ENCODE results near the gene SPOCK1.

Gene SPOCK1

GRCh38 chr5:137035480-137035878, 463.6 kb downstream of the SPOCK1 start:
- Histone ChIP-seq H3K4me1 (ENCODE audit: insufficient read depth, low read length) (no peaks in the 10 kb centered on the region), H3K27me3 (ENCODE audit: control insufficient read depth in 1 of 2, insufficient read depth in 2 of 2, low read length in 2 of 2) (no peaks in the 10 kb centered on the region), H3K9ac (ENCODE audit: low read length) (no peak overlapping the region), H3K4me3 (ENCODE audit: low read depth in 1 of 2, low read length in 2 of 2) (no peak overlapping the region), H3K36me3 (ENCODE audit: insufficient read depth, low read length) (no peaks in the 10 kb centered on the region), H3K9me3 (ENCODE audit: low read length) (no peaks in the 10 kb centered on the region), H3K27ac (ENCODE audit: low read depth, low read length) (no peak overlapping the region)

GRCh38 chr5:137034764-137035479, 464.2 kb downstream of the SPOCK1 start:
- no peaks in the 10 kb centered on the region for H3K9me3 ChIP-seq (ENCODE audit: low read length)
- no peak overlapping the region for H3K27ac ChIP-seq (ENCODE audit: low read depth, low read length)
- H3K9ac ChIP-seq (ENCODE audit: low read length) = no peak overlapping the region
- H3K4me1 ChIP-seq (ENCODE audit: insufficient read depth, low read length) = no peaks in the 10 kb centered on the region
- no peaks in the 10 kb centered on the region for H3K36me3 ChIP-seq (ENCODE audit: insufficient read depth, low read length)
- no peaks in the 10 kb centered on the region for H3K27me3 ChIP-seq (ENCODE audit: control insufficient read depth in 1 of 2, insufficient read depth in 2 of 2, low read length in 2 of 2)
- no peak overlapping the region for H3K4me3 ChIP-seq (ENCODE audit: low read depth in 1 of 2, low read length in 2 of 2)

- Histone ChIP-seq H3K27me3 (ENCODE audit: control insufficient read depth in 1 of 2, insufficient read depth in 2 of 2, low read length in 2 of 2) (no peaks in the 10 kb centered on the region), H3K4me3 (ENCODE audit: low read depth in 1 of 2, low read length in 2 of 2) (no peak overlapping the region), H3K4me1 (ENCODE audit: insufficient read depth, low read length) (no peaks in the 10 kb centered on the region), H3K9me3 (ENCODE audit: low read length) (no peaks in the 10 kb centered on the region), H3K36me3 (ENCODE audit: insufficient read depth, low read length) (no peaks in the 10 kb centered on the region), H3K27ac (ENCODE audit: low read depth, low read length) (no peak overlapping the region), H3K9ac (ENCODE audit: low read length) (no peak overlapping the region)
These were observed 464.9 kb downstream of the SPOCK1 start for GRCh38 chr5:137034213-137034612.

GRCh38 chr5:137032929-137033328, 466.2 kb downstream of the SPOCK1 start:
- no peak overlapping the region for H3K9ac ChIP-seq (ENCODE audit: low read length)
- H3K9me3 ChIP-seq (ENCODE audit: low read length) = no peaks in the 10 kb centered on the region
- no peaks in the 10 kb centered on the region for H3K27me3 ChIP-seq (ENCODE audit: control insufficient read depth in 1 of 2, insufficient read depth in 2 of 2, low read length in 2 of 2)
- no peak overlapping the region for H3K27ac ChIP-seq (ENCODE audit: low read depth, low read length)
- H3K36me3 ChIP-seq (ENCODE audit: insufficient read depth, low read length) = no peaks in the 10 kb centered on the region
- H3K4me3 ChIP-seq (ENCODE audit: low read depth in 1 of 2, low read length in 2 of 2) = no peak overlapping the region
- H3K4me1 ChIP-seq (ENCODE audit: insufficient read depth, low read length) = no peaks in the 10 kb centered on the region

GRCh38 chr5:137027758-137028157, 471.4 kb downstream of the SPOCK1 start:
- no peaks in the 10 kb centered on the region for H3K27me3 ChIP-seq (ENCODE audit: control insufficient read depth in 1 of 2, insufficient read depth in 2 of 2, low read length in 2 of 2)
- H3K36me3 ChIP-seq (ENCODE audit: insufficient read depth, low read length) = no peaks in the 10 kb centered on the region
- no peak overlapping the region for H3K27ac ChIP-seq (ENCODE audit: low read depth, low read length)
- no peak overlapping the region for H3K4me3 ChIP-seq (ENCODE audit: low read depth in 1 of 2, low read length in 2 of 2)
- no peak overlapping the region for H3K9ac ChIP-seq (ENCODE audit: low read length)
- no peaks in the 10 kb centered on the region for H3K9me3 ChIP-seq (ENCODE audit: low read length)
- H3K4me1 ChIP-seq (ENCODE audit: insufficient read depth, low read length) = peaks cover under 1% of the 10 kb centered on the region

- H3K27ac ChIP-seq (ENCODE audit: low read depth, low read length) = no peak overlapping the region
- H3K27me3 ChIP-seq (ENCODE audit: control insufficient read depth in 1 of 2, insufficient read depth in 2 of 2, low read length in 2 of 2) = no peaks in the 10 kb centered on the region
- peaks cover 6% of the 10 kb centered on the region for H3K4me1 ChIP-seq (ENCODE audit: insufficient read depth, low read length)
- H3K9me3 ChIP-seq (ENCODE audit: low read length) = no peaks in the 10 kb centered on the region
- H3K4me3 ChIP-seq (ENCODE audit: low read depth in 1 of 2, low read length in 2 of 2) = no peak overlapping the region
- no peaks in the 10 kb centered on the region for H3K36me3 ChIP-seq (ENCODE audit: insufficient read depth, low read length)
- no peak overlapping the region for H3K9ac ChIP-seq (ENCODE audit: low read length)
These were observed 472.8 kb downstream of the SPOCK1 start for GRCh38 chr5:137026296-137026695.

GRCh38 chr5:137024044-137024443, 475.1 kb downstream of the SPOCK1 start:
- Histone ChIP-seq H3K4me1 (ENCODE audit: insufficient read depth, low read length) (peaks cover 6% of the 10 kb centered on the region), H3K27me3 (ENCODE audit: control insufficient read depth in 1 of 2, insufficient read depth in 2 of 2, low read length in 2 of 2) (no peaks in the 10 kb centered on the region), H3K27ac (ENCODE audit: low read depth, low read length) (no peak overlapping the region), H3K36me3 (ENCODE audit: insufficient read depth, low read length) (no peaks in the 10 kb centered on the region), H3K9me3 (ENCODE audit: low read length) (no peaks in the 10 kb centered on the region), H3K4me3 (ENCODE audit: low read depth in 1 of 2, low read length in 2 of 2) (no peak overlapping the region), H3K9ac (ENCODE audit: low read length) (no peak overlapping the region)

- no peak overlapping the region for H3K4me3 ChIP-seq (ENCODE audit: low read depth in 1 of 2, low read length in 2 of 2)
These were observed 475.8 kb downstream of the SPOCK1 start for GRCh38 chr5:137023371-137023770.

GRCh38 chr5:137022725-137023124, 476.4 kb downstream of the SPOCK1 start:
- Histone ChIP-seq H3K4me1 (ENCODE audit: insufficient read depth, low read length) (peaks cover 6% of the 10 kb centered on the region), H3K27me3 (ENCODE audit: control insufficient read depth in 1 of 2, insufficient read depth in 2 of 2, low read length in 2 of 2) (no peaks in the 10 kb centered on the region), H3K27ac (ENCODE audit: low read depth, low read length) (no peak overlapping the region), H3K9ac (ENCODE audit: low read length) (no peak overlapping the region), H3K36me3 (ENCODE audit: insufficient read depth, low read length) (no peaks in the 10 kb centered on the region), H3K9me3 (ENCODE audit: low read length) (no peaks in the 10 kb centered on the region), H3K4me3 (ENCODE audit: low read depth in 1 of 2, low read length in 2 of 2) (no peak overlapping the region)

More at GRCh38 chr5:137023371-137023770, 475.8 kb downstream of the SPOCK1 start:
- Histone ChIP-seq H3K27me3 (ENCODE audit: control insufficient read depth in 1 of 2, insufficient read depth in 2 of 2, low read length in 2 of 2) (no peaks in the 10 kb centered on the region), H3K27ac (ENCODE audit: low read depth, low read length) (no peak overlapping the region), H3K36me3 (ENCODE audit: insufficient read depth, low read length) (no peaks in the 10 kb centered on the region), H3K9me3 (ENCODE audit: low read length) (no peaks in the 10 kb centered on the region), H3K9ac (ENCODE audit: low read length) (no peak overlapping the region), H3K4me1 (ENCODE audit: insufficient read depth, low read length) (peaks cover 6% of the 10 kb centered on the region)

GRCh38 chr5:137022043-137022442, 477.1 kb downstream of the SPOCK1 start:
- no peak overlapping the region for H3K27ac ChIP-seq (ENCODE audit: low read depth, low read length)
- H3K27me3 ChIP-seq (ENCODE audit: control insufficient read depth in 1 of 2, insufficient read depth in 2 of 2, low read length in 2 of 2) = no peaks in the 10 kb centered on the region
- H3K9ac ChIP-seq (ENCODE audit: low read length) = no peak overlapping the region
- H3K4me3 ChIP-seq (ENCODE audit: low read depth in 1 of 2, low read length in 2 of 2) = no peak overlapping the region
- no peaks in the 10 kb centered on the region for H3K9me3 ChIP-seq (ENCODE audit: low read length)
- no peaks in the 10 kb centered on the region for H3K36me3 ChIP-seq (ENCODE audit: insufficient read depth, low read length)
- peaks cover 6% of the 10 kb centered on the region for H3K4me1 ChIP-seq (ENCODE audit: insufficient read depth, low read length)

GRCh38 chr5:137019229-137019628, 479.9 kb downstream of the SPOCK1 start:
- no peaks in the 10 kb centered on the region for H3K9me3 ChIP-seq (ENCODE audit: low read length)
- no peak overlapping the region for H3K9ac ChIP-seq (ENCODE audit: low read length)
- peaks cover 6% of the 10 kb centered on the region for H3K4me1 ChIP-seq (ENCODE audit: insufficient read depth, low read length)
- no peaks in the 10 kb centered on the region for H3K27me3 ChIP-seq (ENCODE audit: control insufficient read depth in 1 of 2, insufficient read depth in 2 of 2, low read length in 2 of 2)
- no peak overlapping the region for H3K27ac ChIP-seq (ENCODE audit: low read depth, low read length)
- H3K4me3 ChIP-seq (ENCODE audit: low read depth in 1 of 2, low read length in 2 of 2) = no peak overlapping the region
- no peaks in the 10 kb centered on the region for H3K36me3 ChIP-seq (ENCODE audit: insufficient read depth, low read length)

GRCh38 chr5:137016783-137017324, 482.3 kb downstream of the SPOCK1 start:
- no peaks in the 10 kb centered on the region for H3K36me3 ChIP-seq (ENCODE audit: insufficient read depth, low read length)
- no peak overlapping the region for H3K4me3 ChIP-seq (ENCODE audit: low read depth in 1 of 2, low read length in 2 of 2)
- H3K4me1 ChIP-seq (ENCODE audit: insufficient read depth, low read length) = no peaks in the 10 kb centered on the region
- no peaks in the 10 kb centered on the region for H3K9me3 ChIP-seq (ENCODE audit: low read length)
- no peak overlapping the region for H3K27ac ChIP-seq (ENCODE audit: low read depth, low read length)
- H3K27me3 ChIP-seq (ENCODE audit: control insufficient read depth in 1 of 2, insufficient read depth in 2 of 2, low read length in 2 of 2) = no peaks in the 10 kb centered on the region
- H3K9ac ChIP-seq (ENCODE audit: low read length) = no peak overlapping the region

Measured in muscle layer of colon (tissue), 2 donors.